ENCODE data around the gene CSGALNACT2.

DNA sequence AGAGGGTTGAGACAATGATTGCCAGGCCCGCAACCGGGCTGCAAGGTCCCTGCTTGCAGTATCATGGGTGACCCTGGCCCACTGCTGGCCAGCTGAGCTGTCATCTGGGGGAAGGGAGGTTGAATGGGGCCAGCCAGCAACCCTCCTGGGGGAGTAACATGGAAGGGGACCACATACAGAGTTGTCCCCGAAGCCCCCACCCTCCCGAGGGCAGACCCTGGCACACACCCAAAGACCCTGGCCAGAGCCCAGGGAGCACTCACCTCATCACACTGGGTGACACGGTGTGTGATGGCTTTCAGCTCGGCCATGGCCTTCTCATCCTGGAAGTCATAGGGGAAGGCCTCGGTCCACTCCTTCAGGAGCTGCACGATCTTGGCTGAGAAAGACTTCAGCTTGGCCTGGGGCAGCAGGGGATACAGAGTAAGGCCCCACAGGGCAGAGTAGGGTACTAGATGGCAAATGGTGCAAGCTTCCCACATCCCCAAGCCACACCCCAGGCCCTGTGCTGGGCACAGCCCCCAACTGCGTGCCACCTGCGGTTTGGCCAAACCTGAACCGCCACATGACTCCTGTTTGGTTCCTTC is 63.4 kb downstream of the CSGALNACT2 start:
- TF ChIP-seq CTCF (IDR thresholded peaks at IDR 0.05; ENCODE audit: low read depth, low read length) (no peak), POLR2A (IDR thresholded peaks at IDR 0.05; ENCODE audit: extremely low read depth, insufficient read length) (no peak)

All from NB4 (cell line).